Measurements from ENCODE around the gene MLN. TPM values are rescaled to one million over a fixed set of nuclear protein-coding genes. Genes with fewer than 3 reads are reported as not detected.

Gene MLN
- total RNA-seq, 1 donor from 2014 or later, result not detected

DNA sequence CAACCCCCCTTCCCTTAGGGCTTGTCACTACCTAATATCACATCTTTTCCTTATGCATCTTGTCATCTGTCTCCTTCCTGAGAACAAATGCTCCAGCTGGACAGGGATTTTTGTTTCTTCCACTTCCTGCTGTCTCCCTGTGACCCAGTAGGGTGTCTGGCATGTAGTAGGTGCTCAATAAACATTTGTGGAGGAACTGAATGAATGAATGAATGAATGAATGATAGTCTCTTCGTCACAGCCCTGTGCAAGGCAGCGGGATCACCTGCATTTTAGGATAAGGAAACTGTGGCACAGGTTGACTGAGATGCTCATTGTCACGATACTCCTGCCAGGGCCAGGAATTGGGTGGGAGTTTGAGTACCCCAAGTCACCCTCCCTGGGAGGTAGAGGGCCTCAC lies 29.0 kb downstream of the MLN start:
- TF ChIP-seq CTCF (IDR thresholded peaks at IDR 0.05; ENCODE audit: insufficient read depth, low read length, severe bottlenecking), result no peak
- H3K27me3 ChIP-seq (ENCODE audit: control insufficient read depth, insufficient read depth, low read length), result no peaks in the 10 kb centered on the region
- DNase-seq (ENCODE audit: low read depth), result no peak
- H3K36me3 ChIP-seq (ENCODE audit: control insufficient read depth, insufficient read depth, low read length), result peaks cover 41% of the 10 kb centered on the region
- H3K4me3 ChIP-seq (ENCODE audit: low read depth, low read length), result no peak overlapping the region
- no peak for FAIRE-seq

GRCh38 chr6:33772902-33773472 lies 30.8 kb downstream of the MLN start:
- DNase-seq (ENCODE audit: low read depth), result no peak
- no peak for FAIRE-seq

DNA sequence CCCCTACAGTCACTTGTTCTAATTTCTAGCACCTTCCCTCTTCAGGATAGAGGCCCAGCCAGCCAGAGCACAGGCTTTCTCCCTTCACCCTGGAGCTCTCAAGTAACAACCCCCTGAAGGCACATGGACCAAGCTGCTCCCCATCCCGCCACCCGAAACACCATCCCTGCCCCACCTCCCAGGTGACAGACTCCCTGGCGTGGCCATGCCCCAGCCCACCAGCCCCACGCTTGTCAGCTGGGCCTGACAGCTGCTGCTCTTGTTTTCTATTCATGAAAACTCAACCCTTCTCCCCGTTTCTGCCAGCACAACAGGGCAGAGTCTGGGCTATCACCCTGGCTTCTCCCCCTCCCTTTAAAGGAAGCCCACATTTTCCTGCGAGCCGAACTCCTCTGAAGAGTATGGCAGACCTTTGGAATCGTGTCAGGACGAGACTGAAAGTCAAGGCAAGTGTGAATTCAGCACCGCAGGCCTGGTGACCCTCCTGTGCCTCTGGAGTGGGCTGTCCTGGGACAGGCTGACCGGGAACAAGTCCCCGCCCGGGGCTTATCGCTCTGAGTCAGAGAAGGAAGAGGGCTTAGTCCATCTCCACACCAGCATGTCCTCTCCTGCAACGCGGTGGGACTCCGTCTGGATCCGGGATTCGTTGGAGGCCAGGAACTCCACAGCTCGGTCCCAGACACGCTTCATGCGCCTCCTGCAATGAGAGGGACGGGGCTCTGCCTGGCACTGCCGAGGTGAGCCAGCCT lies 31.5 kb downstream of the MLN start:
- no peak for TF ChIP-seq CTCF (IDR thresholded peaks at IDR 0.05; ENCODE audit: insufficient read depth, low read length, severe bottlenecking)
- no peak overlapping the region for H3K4me3 ChIP-seq (ENCODE audit: low read depth, low read length)
- FAIRE-seq (no peak), DNase-seq (ENCODE audit: low read depth) (peak; percentile 69)
- peaks cover 26% of the 10 kb centered on the region for H3K36me3 ChIP-seq (ENCODE audit: control insufficient read depth, insufficient read depth, low read length)
- no peaks in the 10 kb centered on the region for H3K27me3 ChIP-seq (ENCODE audit: control insufficient read depth, insufficient read depth, low read length)

More at GRCh38 chr6:33772902-33773472, 30.8 kb downstream of the MLN start:
- H3K27me3 ChIP-seq (ENCODE audit: control insufficient read depth, insufficient read depth, low read length), result no peaks in the 10 kb centered on the region
- H3K36me3 ChIP-seq (ENCODE audit: control insufficient read depth, insufficient read depth, low read length), result peaks cover 26% of the 10 kb centered on the region
- no peak overlapping the region for H3K4me3 ChIP-seq (ENCODE audit: low read depth, low read length)
- TF ChIP-seq CTCF (IDR thresholded peaks at IDR 0.05; ENCODE audit: insufficient read depth, low read length, severe bottlenecking), result no peak

DNA sequence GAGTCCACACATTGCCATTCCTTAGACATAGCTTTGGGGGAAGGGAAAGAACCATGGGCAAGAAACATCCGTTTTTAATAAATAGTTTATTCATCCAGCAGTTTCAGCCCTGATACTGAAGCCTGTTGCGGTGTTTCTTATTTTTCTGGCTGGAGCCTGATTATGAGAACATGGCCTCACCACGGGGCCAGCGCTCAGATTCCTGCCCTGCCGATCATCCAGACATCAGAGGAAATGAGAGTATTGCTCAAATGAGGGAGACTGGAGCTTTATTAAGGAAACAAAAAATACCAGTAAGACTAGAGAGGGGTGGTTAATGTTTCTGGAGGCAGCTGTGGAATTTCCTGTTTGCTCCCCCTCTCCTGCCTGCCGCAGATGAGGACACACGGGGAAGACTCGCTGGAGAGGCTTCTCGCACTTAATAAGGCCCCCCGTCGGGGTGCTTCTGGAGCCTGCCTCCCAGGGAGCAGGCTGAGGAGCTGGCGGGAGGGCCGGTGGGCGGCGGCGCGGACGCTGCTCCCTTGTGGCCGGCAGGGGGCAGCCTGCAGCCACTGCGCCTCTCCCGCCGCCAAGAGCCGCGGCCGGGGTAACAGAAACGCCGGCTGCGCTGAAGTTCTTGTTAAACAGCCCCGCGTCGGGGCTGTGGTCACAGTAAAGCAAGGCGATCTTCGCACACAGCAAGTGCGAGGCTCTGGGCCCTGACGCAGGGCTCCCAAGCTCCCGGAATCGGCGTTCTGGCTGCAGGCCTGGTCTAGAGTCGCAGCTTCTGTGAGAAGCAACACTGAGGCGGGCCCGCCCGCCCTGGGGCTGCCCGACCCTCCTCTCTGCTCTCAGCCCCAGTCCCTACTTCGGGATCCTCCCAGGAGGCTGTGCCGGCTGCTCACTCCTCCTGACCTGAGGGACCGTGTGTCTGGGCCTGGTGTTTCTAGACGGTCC lies 32.4 kb downstream of the MLN start:
- TF ChIP-seq CTCF (IDR thresholded peaks at IDR 0.05; ENCODE audit: insufficient read depth, low read length, severe bottlenecking), result peak; percentile 89
- DNase-seq (ENCODE audit: low read depth) (peak; percentile 60), FAIRE-seq (no peak)
- Histone ChIP-seq H3K4me3 (ENCODE audit: low read depth, low read length) (no peak overlapping the region), H3K36me3 (ENCODE audit: control insufficient read depth, insufficient read depth, low read length) (peaks cover 18% of the 10 kb centered on the region), H3K27me3 (ENCODE audit: control insufficient read depth, insufficient read depth, low read length) (no peaks in the 10 kb centered on the region)

GRCh38 chr6:33770833-33771145 lies 33.0 kb downstream of the MLN start:
- H3K27me3 ChIP-seq (ENCODE audit: control insufficient read depth, insufficient read depth, low read length), result no peaks in the 10 kb centered on the region
- no peak for DNase-seq (ENCODE audit: low read depth)
- no peak overlapping the region for H3K4me3 ChIP-seq (ENCODE audit: low read depth, low read length)
- peaks cover 14% of the 10 kb centered on the region for H3K36me3 ChIP-seq (ENCODE audit: control insufficient read depth, insufficient read depth, low read length)
- no peak for TF ChIP-seq CTCF (IDR thresholded peaks at IDR 0.05; ENCODE audit: insufficient read depth, low read length, severe bottlenecking)
- FAIRE-seq, result no peak
